OCI-LY7 (cell line): ENCODE measurements around the gene BPTF. TPM values are rescaled to one million over a fixed set of nuclear protein-coding genes. Genes with fewer than 3 reads are reported as not detected.

Source experiments
- BruUV-seq: library from RNA; stranded (reverse); fragments of 400-500 nt; replicated peaks from 2 replicates; lab custom pipeline; 2021; lab: Mats Ljungman, UMichigan
- CTCF ChIA-PET: fragments of 300-600 bp; sonication (Branson Sonifier 250); formaldehyde crosslinking; loops from one replicate; lab custom pipeline; 2022; ENCODE audit warnings: antibody characterized with exemption; ENCODE audit not compliant: unreplicated experiment; lab: Charles Lee
- POLR2A ChIA-PET: fragments of 300-600 bp; sonication (Branson Sonifier 250); formaldehyde crosslinking; loops from one replicate; lab custom pipeline; 2022; ENCODE audit warnings: antibody characterized with exemption; lab: Charles Lee
- DNase-seq: peaks from one replicate; pipeline ENCODE4 v3.0.0-alpha.2; 2015; ENCODE audit warnings: low spot score
- H2AFZ ChIP-seq: fragments of 200-600 bp; sonication (generic), shearing (Covaris generic); 2 replicates; pipeline ENCODE4 v1.6.1; 2014; ENCODE audit warnings: mild to moderate bottlenecking, antibody characterized with exemption, low read length, moderate library complexity
- H3K27ac ChIP-seq: fragments of 200-600 bp; sonication (generic); 2 replicates; pipeline ENCODE4 v1.5.1; 2014; ENCODE audit warnings: mixed run types, low read depth, mild to moderate bottlenecking, moderate library complexity, low read length, inconsistent platforms; ENCODE audit not compliant: poor library complexity, severe bottlenecking
- H3K36me3 ChIP-seq: fragments of 200-600 bp; sonication (generic); 2 replicates; pipeline ENCODE4 v1.6.1; 2014; ENCODE audit warnings: mild to moderate bottlenecking, antibody characterized with exemption, low read length, moderate library complexity, mixed read lengths; ENCODE audit not compliant: insufficient read depth
- H3K4me1 ChIP-seq: fragments of 200-600 bp; sonication (generic); 2 replicates; pipeline ENCODE4 v1.5.1; 2014; ENCODE audit warnings: mild to moderate bottlenecking, low read length; ENCODE audit not compliant: insufficient read depth, poor library complexity, severe bottlenecking
- H3K4me2 ChIP-seq: fragments of 200-600 bp; sonication (generic); 2 replicates; pipeline ENCODE4 v1.6.1; 2014; ENCODE audit warnings: mild to moderate bottlenecking, low read length
- H3K4me3 ChIP-seq: fragments of 200-600 bp; sonication (generic); 2 replicates; pipeline ENCODE4 v1.5.1; 2014; ENCODE audit warnings: mild to moderate bottlenecking, low read depth, low read length; ENCODE audit not compliant: poor library complexity, severe bottlenecking
- H3K79me2 ChIP-seq: fragments of 200-600 bp; sonication (generic); 2 replicates; pipeline ENCODE4 v1.6.1; 2016; ENCODE audit warnings: low read depth, mild to moderate bottlenecking, low read length, moderate library complexity, mixed read lengths; ENCODE audit not compliant: insufficient read depth
- H3K9me2 ChIP-seq: fragments of 200-600 bp; sonication (generic); 2 replicates; pipeline ENCODE4 v1.6.1; 2016; ENCODE audit warnings: mild to moderate bottlenecking, low read length, mixed read lengths; ENCODE audit not compliant: insufficient read depth
- H3K9me3 ChIP-seq: fragments of 200-600 bp; sonication (generic); 2 replicates; pipeline ENCODE4 v1.6.1; 2014; ENCODE audit warnings: mild to moderate bottlenecking, mixed run types, low read length, mixed read lengths
- H4K20me1 ChIP-seq: fragments of 200-600 bp; sonication (generic); 2 replicates; pipeline ENCODE4 v1.6.1; 2014; ENCODE audit warnings: mild to moderate bottlenecking, antibody characterized with exemption, low read length, moderate library complexity, mixed read lengths; ENCODE audit not compliant: insufficient read depth
- EZH2phosphoT487 ChIP-seq: fragments of 200-600 bp; sonication (generic); IDR thresholded peaks from 2 replicates; pipeline ENCODE4 v1.6.1; 2018; ENCODE audit warnings: low read depth, borderline replicate concordance, mild to moderate bottlenecking, mixed run types, antibody characterized with exemption, low read length, moderate library complexity, mixed read lengths
- intact Hi-C: fragments of 100-400 bp; cut with micrococcal nuclease; formaldehyde crosslinking; loops from one replicate; pipeline ENCODE4 v1.10.0; 2022; ENCODE audit not compliant: unreplicated experiment
- total RNA-seq, 2 experiments: library from RNA; depleted of rRNA in 1 of 2; stranded (reverse); fragments of >200 nt in 1 of 2; shearing (Covaris generic) in 1 of 2; gene quantifications; 2 replicates each; pipeline ENCODE4 v1.2.3, GENCODE V29; 2014 to 2022
- TF ChIP-seq, protein P1 (sequence below): fragments of 200-600 bp; sonication (generic); conservative IDR thresholded peaks from 2 replicates; pipeline ENCODE4 v1.5.1; 2014; ENCODE audit warnings: mild to moderate bottlenecking, antibody characterized with exemption, low read length, moderate library complexity, mixed read lengths

Gene BPTF
- total RNA-seq, 2 experiments from 2014 or later = 104 to 212 TPM

DNA sequence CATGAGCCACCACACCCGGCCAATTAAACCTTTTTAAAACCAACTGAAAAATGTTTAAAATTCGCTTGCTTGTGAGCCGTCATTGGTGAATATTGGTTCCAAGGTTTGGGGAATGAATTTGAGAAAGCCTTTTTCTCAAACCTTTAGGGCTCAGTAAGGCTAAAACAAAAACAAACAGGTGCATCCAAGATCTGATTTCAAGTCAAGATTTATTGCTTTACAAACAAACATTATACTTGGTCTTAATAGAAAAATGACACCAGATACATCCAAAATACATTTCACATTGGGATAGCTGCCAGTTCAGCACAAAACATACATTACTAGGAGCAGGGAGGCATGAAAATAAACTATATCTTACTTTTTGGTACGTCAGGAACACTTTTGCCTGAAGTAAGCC is 165.6 kb downstream of the BPTF start:
- Histone ChIP-seq H3K9me2 (no peaks in the 10 kb centered on the region), H4K20me1 (no peaks in the 10 kb centered on the region), H3K27ac (no peak overlapping the region), H3K4me1 (peaks cover 21% of the 10 kb centered on the region), H3K79me2 (no peaks in the 10 kb centered on the region), H3K36me3 (no peaks in the 10 kb centered on the region), H3K9me3 (no peaks in the 10 kb centered on the region), H3K4me2 (no peak overlapping the region), H3K4me3 (no peak overlapping the region), H2AFZ (no peak overlapping the region)
- ChIA-PET POLR2A (interaction anchor here (0.7 to 0.9 kb wide), 3 partner anchors 10 to 469 kb away, joined by 3 to 4 read pairs (median 3); no protein-coding TSS in a partner anchor), CTCF (no interaction called here)
- no peak for DNase-seq
- TF ChIP-seq, protein P1, sequence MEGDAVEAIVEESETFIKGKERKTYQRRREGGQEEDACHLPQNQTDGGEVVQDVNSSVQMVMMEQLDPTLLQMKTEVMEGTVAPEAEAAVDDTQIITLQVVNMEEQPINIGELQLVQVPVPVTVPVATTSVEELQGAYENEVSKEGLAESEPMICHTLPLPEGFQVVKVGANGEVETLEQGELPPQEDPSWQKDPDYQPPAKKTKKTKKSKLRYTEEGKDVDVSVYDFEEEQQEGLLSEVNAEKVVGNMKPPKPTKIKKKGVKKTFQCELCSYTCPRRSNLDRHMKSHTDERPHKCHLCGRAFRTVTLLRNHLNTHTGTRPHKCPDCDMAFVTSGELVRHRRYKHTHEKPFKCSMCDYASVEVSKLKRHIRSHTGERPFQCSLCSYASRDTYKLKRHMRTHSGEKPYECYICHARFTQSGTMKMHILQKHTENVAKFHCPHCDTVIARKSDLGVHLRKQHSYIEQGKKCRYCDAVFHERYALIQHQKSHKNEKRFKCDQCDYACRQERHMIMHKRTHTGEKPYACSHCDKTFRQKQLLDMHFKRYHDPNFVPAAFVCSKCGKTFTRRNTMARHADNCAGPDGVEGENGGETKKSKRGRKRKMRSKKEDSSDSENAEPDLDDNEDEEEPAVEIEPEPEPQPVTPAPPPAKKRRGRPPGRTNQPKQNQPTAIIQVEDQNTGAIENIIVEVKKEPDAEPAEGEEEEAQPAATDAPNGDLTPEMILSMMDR = no peak
- no peak for TF ChIP-seq EZH2phosphoT487
- BruUV-seq = no TSS peak
- intact Hi-C loops = no loop called here

DNA sequence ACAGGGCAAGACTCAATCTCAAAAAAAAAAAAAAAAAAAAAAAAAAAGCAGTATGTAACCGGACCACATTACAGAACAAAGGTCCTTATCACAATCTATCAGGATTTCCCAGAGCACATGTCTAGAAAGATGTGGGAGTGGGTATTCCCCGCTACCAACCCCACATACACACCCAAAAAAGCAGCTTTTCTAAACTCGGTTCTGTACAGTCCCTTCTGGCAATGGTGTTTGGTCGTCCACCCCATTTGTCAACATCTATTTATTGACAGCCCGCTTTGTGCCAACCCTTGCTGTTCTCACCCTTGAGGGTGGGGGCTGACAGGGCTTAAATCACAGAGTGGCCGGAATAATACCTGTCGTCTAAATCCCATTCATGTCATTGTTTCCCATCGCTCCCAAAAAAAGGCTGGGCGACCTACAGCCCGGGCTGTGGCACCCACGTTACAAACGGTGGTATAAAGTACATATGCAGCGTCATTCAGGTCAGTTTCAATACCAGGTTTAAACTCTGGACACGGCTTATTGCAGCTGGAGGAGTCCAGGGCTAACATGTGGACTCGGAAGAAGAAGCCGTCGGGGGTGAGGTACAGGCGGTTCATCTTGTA is 167.3 kb downstream of the BPTF start:
- Histone ChIP-seq H3K79me2 (no peaks in the 10 kb centered on the region), H4K20me1 (no peaks in the 10 kb centered on the region), H3K4me1 (peaks cover 27% of the 10 kb centered on the region), H3K9me3 (no peaks in the 10 kb centered on the region), H3K36me3 (no peaks in the 10 kb centered on the region; the same call in 1 of the 2 replicates), H3K4me3 (peak overlapping the region; percentile 76), H3K9me2 (no peaks in the 10 kb centered on the region), H3K27ac (peak overlapping the region; percentile 64), H2AFZ (peak overlapping the region; percentile 86), H3K4me2 (peak overlapping the region; percentile 80)
- POLR2A ChIA-PET = interaction anchor here (0.5 to 0.6 kb wide), 3 partner anchors 82 to 1179 kb away, joined by 3 to 8 read pairs (median 6); no protein-coding TSS in a partner anchor
- no TSS peak for BruUV-seq
- CTCF ChIA-PET = no interaction called here
- intact Hi-C loops = loop anchor here (1.0 kb wide), 1 partner anchor 28 kb away; no protein-coding TSS in a partner anchor
- no peak for TF ChIP-seq EZH2phosphoT487
- TF ChIP-seq, protein P1 = no peak
- DNase-seq = peak; percentile 26
